Kidney (tissue), 14 donors: ENCODE measurements around the gene TRIP10. TPM values are rescaled to one million over a fixed set of nuclear protein-coding genes. Genes with fewer than 3 reads are reported as not detected.

Source experiments
- DNase-seq, 5 donors: peaks; one replicate each; pipeline ENCODE4 v3.0.0-alpha.2; 2013 to 2020
- FAIRE-seq: peaks from 2 replicates; lab custom pipeline; 2012; peaks lifted over from hg19 to GRCh38; lab: Jason Lieb, UNC
- H3K27ac ChIP-seq, 2 donors: one replicate each; pipeline ENCODE4 v1.7.0; 2013; ENCODE audit warnings: low read depth in 2 of 2, low read length in 2 of 2, inconsistent platforms in 1 of 2
- H3K27me3 ChIP-seq: one replicate; pipeline ENCODE4 v1.7.1; 2013; ENCODE audit warnings: low read length, inconsistent platforms; ENCODE audit not compliant: control insufficient read depth, insufficient read depth
- H3K36me3 ChIP-seq, 3 donors: one replicate each; pipeline versions ENCODE4 v1.7.0 to v1.7.1; 2013; ENCODE audit warnings: low read length in 3 of 3, control low read depth in 1 of 3, inconsistent platforms in 1 of 3; ENCODE audit not compliant: insufficient read depth in 3 of 3, control insufficient read depth in 2 of 3
- H3K4me1 ChIP-seq, 3 donors: one replicate each; pipeline versions ENCODE4 v1.7.0 to v1.7.1; 2013; ENCODE audit warnings: low read length in 3 of 3, inconsistent platforms in 1 of 3, low read depth in 1 of 3; ENCODE audit not compliant: control insufficient read depth in 2 of 3, insufficient read depth in 2 of 3
- H3K4me3 ChIP-seq, 3 donors: one replicate each; pipeline versions ENCODE4 v1.7.0 to v1.8.1; 2013; ENCODE audit warnings: low read length in 3 of 3, control low read depth in 1 of 3, inconsistent platforms in 1 of 3
- H3K9ac ChIP-seq, 3 donors: one replicate each; pipeline versions ENCODE4 v1.7.0 to v1.7.1; 2013; ENCODE audit warnings: low read length in 3 of 3, control low read depth in 1 of 3, inconsistent platforms in 1 of 3
- H3K9me3 ChIP-seq, 3 donors: one replicate each; pipeline versions ENCODE4 v1.7.0 to v1.7.1; 2013; ENCODE audit warnings: low read length in 3 of 3, control low read depth in 1 of 3, inconsistent platforms in 1 of 3; ENCODE audit not compliant: control insufficient read depth in 2 of 3, insufficient read depth in 1 of 3
- intact Hi-C: fragments of 100-400 bp; cut with DNase I; formaldehyde crosslinking; loops from one replicate; pipeline ENCODE4 v1.11.1; 2022
- polyA plus RNA-seq: library from polyadenylated mRNA; stranded (reverse); fragments of 350-450 nt; fragmentation: Illumina TruSeq; extraction: RNeasy Lipid Tissue Mini Kit (QIAGEN cat#74804); gene quantifications from one replicate; pipeline ENCODE4 v1.2.3, GENCODE V29; 2014; ENCODE audit warnings: low read depth, low replicate concordance; ENCODE audit not compliant: insufficient read depth
- total RNA-seq: library from RNA; stranded (reverse); fragmentation: NEBNext Ultra II Directional; extraction: Animal tissue kit (Norgen Biotek cat#: 25700); gene quantifications from one replicate; pipeline ENCODE4 v1.2.1, GENCODE V29; 2021
- TF ChIP-seq, protein P1 (sequence below): IDR thresholded peaks from 3 replicates; pipeline ENCODE4 v1.5.1; 2012; ENCODE audit warnings: mild to moderate bottlenecking, moderate library complexity, borderline replicate concordance; ENCODE audit not compliant: insufficient read depth; ENCODE audit errors: extremely low read depth
- donor health status: control.
- donor health status: control.
- donor health status: control.
- donor health status: control.
- donor health status: control.
- donor health status: DM: yes; HTN: yes; CAD: no.
- donor health status: Normal renal cell carcinoma (clear cell type).

The TRIP10 gene
- total and polyA plus RNA-seq, 2 donors from 2014 or later: 57.5 to 92.9 TPM

DNA sequence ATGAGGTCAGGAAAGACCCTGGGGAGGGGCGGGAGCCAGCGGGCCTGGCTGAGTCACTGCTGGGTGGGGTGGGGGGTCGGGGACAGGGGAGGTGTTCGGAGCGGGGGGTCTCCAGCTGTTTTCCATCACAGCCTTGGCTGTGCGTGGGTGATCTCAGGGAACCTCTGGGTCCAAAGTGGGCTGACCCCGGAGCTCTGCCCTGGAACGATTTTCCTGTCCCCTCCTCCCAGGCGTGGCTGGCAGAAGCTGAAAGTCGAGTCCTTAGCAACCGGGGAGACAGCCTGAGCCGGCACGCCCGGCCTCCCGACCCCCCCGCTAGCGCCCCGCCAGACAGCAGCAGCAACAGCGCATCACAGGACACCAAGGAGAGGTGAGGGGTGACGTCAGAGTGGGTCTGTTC is 10.6 kb downstream of the TRIP10 start:
- Histone ChIP-seq H3K36me3 (peaks cover 5 to 30% (median 7%) of the 10 kb centered on the region in 3 donors), H3K4me3 (no peak overlapping the region), H3K9ac (no peak overlapping the region), H3K27ac (no peak overlapping the region), H3K4me1 (peaks cover 5 to 9% (median 5%) of the 10 kb centered on the region in 3 donors), H3K27me3 (no peaks in the 10 kb centered on the region), H3K9me3 (no peaks in the 10 kb centered on the region)
- DNase-seq (peak in 2 of 5 donors; percentile 59 to 78), FAIRE-seq (no peak)
- intact Hi-C loops: no loop called here
- TF ChIP-seq, protein P1, sequence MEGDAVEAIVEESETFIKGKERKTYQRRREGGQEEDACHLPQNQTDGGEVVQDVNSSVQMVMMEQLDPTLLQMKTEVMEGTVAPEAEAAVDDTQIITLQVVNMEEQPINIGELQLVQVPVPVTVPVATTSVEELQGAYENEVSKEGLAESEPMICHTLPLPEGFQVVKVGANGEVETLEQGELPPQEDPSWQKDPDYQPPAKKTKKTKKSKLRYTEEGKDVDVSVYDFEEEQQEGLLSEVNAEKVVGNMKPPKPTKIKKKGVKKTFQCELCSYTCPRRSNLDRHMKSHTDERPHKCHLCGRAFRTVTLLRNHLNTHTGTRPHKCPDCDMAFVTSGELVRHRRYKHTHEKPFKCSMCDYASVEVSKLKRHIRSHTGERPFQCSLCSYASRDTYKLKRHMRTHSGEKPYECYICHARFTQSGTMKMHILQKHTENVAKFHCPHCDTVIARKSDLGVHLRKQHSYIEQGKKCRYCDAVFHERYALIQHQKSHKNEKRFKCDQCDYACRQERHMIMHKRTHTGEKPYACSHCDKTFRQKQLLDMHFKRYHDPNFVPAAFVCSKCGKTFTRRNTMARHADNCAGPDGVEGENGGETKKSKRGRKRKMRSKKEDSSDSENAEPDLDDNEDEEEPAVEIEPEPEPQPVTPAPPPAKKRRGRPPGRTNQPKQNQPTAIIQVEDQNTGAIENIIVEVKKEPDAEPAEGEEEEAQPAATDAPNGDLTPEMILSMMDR: no peak

DNA sequence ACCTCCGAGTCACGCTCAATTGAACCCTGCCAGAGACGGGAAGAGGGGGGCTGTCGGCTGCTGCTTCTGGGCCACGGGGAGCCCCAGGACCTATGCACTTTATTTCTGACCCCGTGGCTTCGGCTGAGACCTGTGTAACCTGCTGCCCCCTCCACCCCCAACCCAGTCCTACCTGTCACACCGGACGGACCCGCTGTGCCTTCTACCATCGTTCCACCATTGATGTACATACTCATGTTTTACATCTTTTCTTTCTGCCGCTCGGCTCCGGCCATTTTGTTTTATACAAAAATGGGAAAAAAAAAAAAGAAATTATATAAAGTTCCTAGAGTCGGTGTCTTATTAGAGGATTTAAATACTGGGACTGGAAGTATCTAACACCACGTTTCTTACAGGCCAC is 11.7 kb downstream of the TRIP10 start:
- H3K4me3 ChIP-seq: no peak overlapping the region

GRCh38 chr19:6752256-6753177 is 13.0 kb downstream of the TRIP10 start:
- Histone ChIP-seq H3K4me1 (peaks cover 0 to 5% (median 3%) of the 10 kb centered on the region in 3 donors), H3K4me3 (peak overlapping the region in 2 of 3 donors; percentile 50 to 54), H3K9ac (peak overlapping the region in 2 of 3 donors; percentile 40 to 78), H3K9me3 (no peaks in the 10 kb centered on the region), H3K27me3 (no peaks in the 10 kb centered on the region), H3K27ac (peak overlapping the region; percentile 68 to 78), H3K36me3 (peaks cover 0 to 22% (median 3%) of the 10 kb centered on the region in 3 donors)
- no peak for FAIRE-seq
- intact Hi-C loops: no loop called here
- DNase-seq: peak; percentile 69 to 86 (median 78)
- TF ChIP-seq, protein P1: no peak

More for the DNA sequence above, 11.7 kb downstream of the TRIP10 start:
- no peaks in the 10 kb centered on the region for H3K9me3 ChIP-seq
- FAIRE-seq (no peak), DNase-seq (peak in 1 of 5 donors; percentile 50)
- peaks cover 5 to 30% (median 6%) of the 10 kb centered on the region in 3 donors for H3K36me3 ChIP-seq
- no peaks in the 10 kb centered on the region for H3K27me3 ChIP-seq
- H3K27ac ChIP-seq: no peak overlapping the region
- no peak overlapping the region for H3K9ac ChIP-seq
- intact Hi-C loops: no loop called here
- TF ChIP-seq, protein P1: no peak
- H3K4me1 ChIP-seq: peaks cover 0 to 5% (median 3%) of the 10 kb centered on the region in 3 donors
